ENCODE measurements around the gene MARCHF7. TPM values are rescaled to one million over a fixed set of nuclear protein-coding genes. Genes with fewer than 3 reads are reported as not detected.

Gene MARCHF7
- total RNA-seq, 1 donor from 2014 or later, result 86.5 TPM

DNA sequence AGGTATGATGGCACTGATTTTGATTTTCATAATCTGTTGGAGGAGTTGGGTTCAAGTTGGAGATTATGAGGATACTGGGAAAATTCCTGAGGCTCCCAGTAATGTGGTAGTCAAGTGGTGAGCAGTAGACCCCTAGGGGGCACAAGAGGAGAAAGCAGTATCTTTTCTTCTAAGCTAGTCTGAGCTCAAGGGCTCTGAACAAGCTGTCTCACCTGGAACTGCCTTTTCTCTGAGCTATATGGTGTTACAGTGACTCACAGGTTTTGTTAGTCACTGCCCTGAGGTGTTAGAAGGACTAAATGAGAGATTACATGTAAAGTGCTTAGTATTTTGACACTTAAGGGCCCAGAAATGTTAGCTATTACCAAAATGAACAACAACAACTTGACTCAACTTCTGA lies 43.5 kb downstream of the MARCHF7 start:
- no peak for DNase-seq (ENCODE audit: low spot score)
- intact Hi-C loops (cut with DNase I), result no loop called here

DNA sequence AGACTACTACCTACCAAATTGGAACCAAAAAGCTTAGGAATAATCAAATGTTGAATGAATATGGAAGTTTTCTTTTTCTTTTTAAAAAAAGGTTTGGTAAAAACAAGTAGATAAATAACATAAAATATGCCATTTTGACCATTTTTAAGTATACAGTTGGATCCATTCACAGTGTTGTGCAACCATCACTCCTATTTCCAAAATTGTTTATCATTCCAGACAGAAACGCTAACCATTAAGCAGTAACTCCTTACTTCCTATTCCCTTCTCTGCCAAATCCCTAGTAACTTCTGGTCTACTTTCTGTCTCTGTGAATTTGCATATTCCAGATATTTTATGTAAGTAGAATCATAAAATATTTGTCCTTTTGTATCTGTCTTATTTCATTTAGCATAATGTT lies 45.9 kb downstream of the MARCHF7 start:
- intact Hi-C loops (cut with DNase I), result no loop called here

DNA sequence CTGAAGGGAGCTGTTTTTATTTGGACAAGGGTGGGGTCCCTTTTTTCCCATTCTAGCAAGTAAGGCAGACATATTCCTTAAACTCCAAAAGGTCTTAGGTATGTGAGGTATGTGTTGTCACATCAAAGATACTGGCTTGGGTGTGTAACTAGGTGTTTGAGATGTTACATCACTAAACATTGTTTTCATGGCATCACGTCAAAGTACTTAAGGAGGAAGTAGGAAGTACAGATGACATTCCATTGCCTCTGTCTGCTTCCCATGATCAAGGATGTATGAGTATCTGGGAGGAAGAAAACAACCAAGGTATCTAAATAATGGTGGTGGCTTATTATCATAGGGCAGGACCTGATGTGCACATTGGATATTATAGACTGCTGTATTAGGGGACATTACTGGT lies 46.4 kb downstream of the MARCHF7 start:
- no peak for DNase-seq (ENCODE audit: low spot score)
- intact Hi-C loops (cut with DNase I), result no loop called here

More for the DNA sequence above, 45.9 kb downstream of the MARCHF7 start:
- DNase-seq (ENCODE audit: low spot score), result no peak

DNA sequence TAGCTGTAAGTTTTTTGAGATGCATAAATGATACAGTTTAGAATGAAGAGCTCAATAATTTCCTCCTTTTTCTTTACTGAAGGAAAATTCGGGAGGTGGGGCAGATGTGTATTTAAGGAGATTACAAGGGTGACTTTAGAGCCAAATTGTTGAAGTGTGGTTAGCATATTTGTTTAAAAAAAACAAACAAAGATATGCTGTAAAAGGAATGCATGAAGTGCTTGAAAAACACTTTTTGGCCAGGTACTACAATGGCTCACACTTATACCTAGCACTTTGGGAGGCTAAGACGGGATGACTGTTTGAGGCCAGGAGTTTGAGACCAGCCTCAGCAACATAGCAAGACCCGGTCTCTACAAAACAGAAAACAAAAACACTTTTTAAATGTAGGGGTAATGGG lies 47.3 kb downstream of the MARCHF7 start:
- intact Hi-C loops (cut with DNase I), result no loop called here
- no peak for DNase-seq (ENCODE audit: low spot score)

DNA sequence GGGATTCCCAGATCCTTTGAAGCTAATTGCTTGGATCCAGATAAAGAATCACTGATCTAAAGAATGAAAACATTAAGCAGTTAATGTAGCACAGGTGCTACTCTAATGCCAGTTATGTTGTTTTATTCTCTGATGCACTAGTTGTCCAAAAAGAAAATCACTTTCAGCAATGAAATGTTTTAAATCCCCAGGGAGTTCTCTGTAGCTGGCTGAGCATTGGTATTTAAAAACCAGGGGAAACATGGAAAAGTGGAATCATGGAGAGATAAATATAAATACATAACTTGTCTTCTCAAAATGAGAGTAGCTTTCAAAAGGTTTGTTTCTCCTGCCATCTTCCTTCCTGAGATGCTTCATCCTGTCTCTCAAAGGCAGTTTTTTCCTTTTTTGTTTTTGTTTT lies 48.0 kb downstream of the MARCHF7 start:
- no peak for DNase-seq (ENCODE audit: low spot score)
- intact Hi-C loops (cut with DNase I), result no loop called here

DNA sequence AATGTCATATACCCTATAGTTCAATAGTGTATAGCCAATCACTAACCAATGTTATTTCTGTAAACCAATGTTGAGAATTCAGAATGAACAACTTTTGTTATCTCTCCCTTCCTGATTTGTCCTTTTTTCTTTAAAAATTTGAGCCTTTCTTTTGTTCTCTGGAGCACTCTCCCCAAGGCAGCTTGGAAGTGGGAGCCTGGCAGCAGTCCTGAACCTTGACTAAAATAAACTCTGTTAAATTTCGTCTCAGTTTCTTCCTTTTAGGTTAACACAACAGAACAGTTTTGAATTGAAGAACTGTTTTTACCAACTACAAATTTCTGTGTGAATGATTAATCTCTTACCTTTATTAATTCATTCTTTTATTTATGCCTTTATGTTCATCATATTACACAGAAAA lies 49.8 kb downstream of the MARCHF7 start:
- intact Hi-C loops (cut with DNase I), result no loop called here

More for the DNA sequence above, 49.8 kb downstream of the MARCHF7 start:
- no peak for DNase-seq (ENCODE audit: low spot score)

Other genes with a start within 250 kb of the MARCHF7 start
- gene BAZ2B, start 96.0 kb upstream of the MARCHF7 start, total RNA-seq, result 51.8 TPM
- 10.8 TPM for gene CD302, start 85.7 kb downstream of the MARCHF7 start, total RNA-seq
- gene LY75, start 192.2 kb downstream of the MARCHF7 start, total RNA-seq, result 0.81 TPM